Measurements from ENCODE around the gene IGSF9. TPM values are rescaled to one million over a fixed set of nuclear protein-coding genes. Genes with fewer than 3 reads are reported as not detected.

IGSF9 gene
- total and polyA plus RNA-seq, 4 donors, result 0.14 to 21.3 (median 16.1) TPM

DNA sequence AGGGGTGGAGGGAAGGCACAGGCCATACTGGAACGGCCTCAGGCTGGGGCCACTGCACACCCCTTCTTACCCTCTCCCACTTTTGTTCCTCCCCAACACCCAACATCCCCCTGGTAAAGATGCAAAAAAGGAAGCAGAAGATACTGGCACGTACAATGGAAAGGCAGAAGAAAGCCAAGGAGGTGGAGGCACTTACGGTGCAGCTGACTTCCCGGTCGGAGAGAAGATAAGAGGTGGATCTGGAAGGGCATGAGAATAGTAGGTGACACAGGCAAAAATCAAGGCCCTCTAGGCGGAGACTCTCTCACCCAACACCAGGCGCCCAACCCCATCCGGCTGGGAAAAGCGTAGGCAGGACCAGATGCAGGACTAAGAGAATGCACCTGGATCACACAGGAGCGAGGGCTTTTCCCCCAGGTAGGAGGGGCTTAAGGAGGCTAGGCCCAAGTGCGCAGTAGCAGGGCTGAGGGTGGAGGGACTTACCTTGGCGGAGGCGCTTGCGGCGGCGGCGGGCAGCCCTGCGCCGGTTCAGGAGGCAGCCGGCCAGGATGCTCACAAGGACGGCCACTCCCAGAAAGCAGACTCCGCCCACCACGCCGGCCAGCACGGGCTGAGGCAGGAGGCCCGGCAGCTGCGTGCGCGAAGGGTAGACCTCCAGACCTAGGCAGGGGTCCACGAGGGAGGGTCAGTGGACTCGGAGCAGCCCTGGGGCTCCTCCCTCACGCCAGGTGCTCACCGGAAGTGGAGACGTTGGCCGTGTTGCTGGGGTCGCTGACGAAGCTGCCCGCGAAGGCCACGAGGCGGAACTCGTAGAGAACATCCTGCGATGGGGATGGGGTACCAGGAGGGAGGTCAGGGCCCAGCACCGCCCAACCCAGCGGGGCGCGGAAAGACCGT lies 16.0 kb downstream of the IGSF9 start:
- H3K27me3 ChIP-seq (ENCODE audit: control insufficient read depth in 4 of 4, insufficient read depth in 4 of 4, low read length in 3 of 4), result no peaks in the 10 kb centered on the region
- WGBS, result 90% methylated on average over 48 of the region's 48 CpGs
- DNase-seq (ENCODE audit: low spot score), result no peak
- TF ChIP-seq, protein P1, sequence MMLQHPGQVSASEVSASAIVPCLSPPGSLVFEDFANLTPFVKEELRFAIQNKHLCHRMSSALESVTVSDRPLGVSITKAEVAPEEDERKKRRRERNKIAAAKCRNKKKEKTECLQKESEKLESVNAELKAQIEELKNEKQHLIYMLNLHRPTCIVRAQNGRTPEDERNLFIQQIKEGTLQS (IDR thresholded peaks at IDR 0.05), result no peak
- TF ChIP-seq JUND (IDR thresholded peaks at IDR 0.05) (no peak), NR2F2 (IDR thresholded peaks at IDR 0.05) (no peak), TAF1 (conservative IDR thresholded peaks at IDR 0.05) (no peak), EGR1 (IDR thresholded peaks at IDR 0.05; ENCODE audit: low read depth in 2 of 2) (no peak), FOXA1 (IDR thresholded peaks at IDR 0.05) (no peak), FOXA2 (IDR thresholded peaks at IDR 0.05) (no peak), RXRA (IDR thresholded peaks at IDR 0.05) (no peak), GABPA (IDR thresholded peaks at IDR 0.05 in 1 of 2, conservative IDR thresholded peaks at IDR 0.05 in 1 of 2) (no peak), RAD21 (IDR thresholded peaks at IDR 0.05) (no peak), HNF4G (IDR thresholded peaks at IDR 0.05) (no peak), YY1 (IDR thresholded peaks at IDR 0.05) (no peak), SP1 (IDR thresholded peaks at IDR 0.05) (no peak), HNF4A (conservative IDR thresholded peaks at IDR 0.05) (no peak)
- TF ChIP-seq, protein P2, sequence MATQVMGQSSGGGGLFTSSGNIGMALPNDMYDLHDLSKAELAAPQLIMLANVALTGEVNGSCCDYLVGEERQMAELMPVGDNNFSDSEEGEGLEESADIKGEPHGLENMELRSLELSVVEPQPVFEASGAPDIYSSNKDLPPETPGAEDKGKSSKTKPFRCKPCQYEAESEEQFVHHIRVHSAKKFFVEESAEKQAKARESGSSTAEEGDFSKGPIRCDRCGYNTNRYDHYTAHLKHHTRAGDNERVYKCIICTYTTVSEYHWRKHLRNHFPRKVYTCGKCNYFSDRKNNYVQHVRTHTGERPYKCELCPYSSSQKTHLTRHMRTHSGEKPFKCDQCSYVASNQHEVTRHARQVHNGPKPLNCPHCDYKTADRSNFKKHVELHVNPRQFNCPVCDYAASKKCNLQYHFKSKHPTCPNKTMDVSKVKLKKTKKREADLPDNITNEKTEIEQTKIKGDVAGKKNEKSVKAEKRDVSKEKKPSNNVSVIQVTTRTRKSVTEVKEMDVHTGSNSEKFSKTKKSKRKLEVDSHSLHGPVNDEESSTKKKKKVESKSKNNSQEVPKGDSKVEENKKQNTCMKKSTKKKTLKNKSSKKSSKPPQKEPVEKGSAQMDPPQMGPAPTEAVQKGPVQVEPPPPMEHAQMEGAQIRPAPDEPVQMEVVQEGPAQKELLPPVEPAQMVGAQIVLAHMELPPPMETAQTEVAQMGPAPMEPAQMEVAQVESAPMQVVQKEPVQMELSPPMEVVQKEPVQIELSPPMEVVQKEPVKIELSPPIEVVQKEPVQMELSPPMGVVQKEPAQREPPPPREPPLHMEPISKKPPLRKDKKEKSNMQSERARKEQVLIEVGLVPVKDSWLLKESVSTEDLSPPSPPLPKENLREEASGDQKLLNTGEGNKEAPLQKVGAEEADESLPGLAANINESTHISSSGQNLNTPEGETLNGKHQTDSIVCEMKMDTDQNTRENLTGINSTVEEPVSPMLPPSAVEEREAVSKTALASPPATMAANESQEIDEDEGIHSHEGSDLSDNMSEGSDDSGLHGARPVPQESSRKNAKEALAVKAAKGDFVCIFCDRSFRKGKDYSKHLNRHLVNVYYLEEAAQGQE (IDR thresholded peaks at IDR 0.05), result no peak
- TF ChIP-seq, protein P3, sequence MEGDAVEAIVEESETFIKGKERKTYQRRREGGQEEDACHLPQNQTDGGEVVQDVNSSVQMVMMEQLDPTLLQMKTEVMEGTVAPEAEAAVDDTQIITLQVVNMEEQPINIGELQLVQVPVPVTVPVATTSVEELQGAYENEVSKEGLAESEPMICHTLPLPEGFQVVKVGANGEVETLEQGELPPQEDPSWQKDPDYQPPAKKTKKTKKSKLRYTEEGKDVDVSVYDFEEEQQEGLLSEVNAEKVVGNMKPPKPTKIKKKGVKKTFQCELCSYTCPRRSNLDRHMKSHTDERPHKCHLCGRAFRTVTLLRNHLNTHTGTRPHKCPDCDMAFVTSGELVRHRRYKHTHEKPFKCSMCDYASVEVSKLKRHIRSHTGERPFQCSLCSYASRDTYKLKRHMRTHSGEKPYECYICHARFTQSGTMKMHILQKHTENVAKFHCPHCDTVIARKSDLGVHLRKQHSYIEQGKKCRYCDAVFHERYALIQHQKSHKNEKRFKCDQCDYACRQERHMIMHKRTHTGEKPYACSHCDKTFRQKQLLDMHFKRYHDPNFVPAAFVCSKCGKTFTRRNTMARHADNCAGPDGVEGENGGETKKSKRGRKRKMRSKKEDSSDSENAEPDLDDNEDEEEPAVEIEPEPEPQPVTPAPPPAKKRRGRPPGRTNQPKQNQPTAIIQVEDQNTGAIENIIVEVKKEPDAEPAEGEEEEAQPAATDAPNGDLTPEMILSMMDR (IDR thresholded peaks at IDR 0.05; ENCODE audit: low read depth, low read length, missing input control), result no peak
- TF ChIP-seq, protein P4, sequence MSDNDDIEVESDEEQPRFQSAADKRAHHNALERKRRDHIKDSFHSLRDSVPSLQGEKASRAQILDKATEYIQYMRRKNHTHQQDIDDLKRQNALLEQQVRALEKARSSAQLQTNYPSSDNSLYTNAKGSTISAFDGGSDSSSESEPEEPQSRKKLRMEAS (IDR thresholded peaks at IDR 0.05), result no peak
- TF ChIP-seq, protein P5, sequence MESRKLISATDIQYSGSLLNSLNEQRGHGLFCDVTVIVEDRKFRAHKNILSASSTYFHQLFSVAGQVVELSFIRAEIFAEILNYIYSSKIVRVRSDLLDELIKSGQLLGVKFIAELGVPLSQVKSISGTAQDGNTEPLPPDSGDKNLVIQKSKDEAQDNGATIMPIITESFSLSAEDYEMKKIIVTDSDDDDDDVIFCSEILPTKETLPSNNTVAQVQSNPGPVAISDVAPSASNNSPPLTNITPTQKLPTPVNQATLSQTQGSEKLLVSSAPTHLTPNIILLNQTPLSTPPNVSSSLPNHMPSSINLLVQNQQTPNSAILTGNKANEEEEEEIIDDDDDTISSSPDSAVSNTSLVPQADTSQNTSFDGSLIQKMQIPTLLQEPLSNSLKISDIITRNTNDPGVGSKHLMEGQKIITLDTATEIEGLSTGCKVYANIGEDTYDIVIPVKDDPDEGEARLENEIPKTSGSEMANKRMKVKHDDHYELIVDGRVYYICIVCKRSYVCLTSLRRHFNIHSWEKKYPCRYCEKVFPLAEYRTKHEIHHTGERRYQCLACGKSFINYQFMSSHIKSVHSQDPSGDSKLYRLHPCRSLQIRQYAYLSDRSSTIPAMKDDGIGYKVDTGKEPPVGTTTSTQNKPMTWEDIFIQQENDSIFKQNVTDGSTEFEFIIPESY (IDR thresholded peaks at IDR 0.05), result no peak
- no peak overlapping the region for H3K4me3 ChIP-seq (ENCODE audit: low read depth in 1 of 3, low read length in 3 of 3)
- H3K4me1 ChIP-seq (ENCODE audit: control insufficient read depth in 4 of 4, insufficient read depth in 4 of 4, low read length in 3 of 4), result peaks cover 0 to 6% (median 2%) of the 10 kb centered on the region in 4 donors
- H3K27ac ChIP-seq (ENCODE audit: low read depth in 1 of 2, low read length in 2 of 2), result no peak overlapping the region
- H3K36me3 ChIP-seq (ENCODE audit: control insufficient read depth in 4 of 4, insufficient read depth in 3 of 4, low read depth in 1 of 4, low read length in 3 of 4), result peaks cover 0 to 30% (median 16%) of the 10 kb centered on the region in 4 donors
- no peak overlapping the region for H3K9ac ChIP-seq (ENCODE audit: low read depth in 1 of 2, low read length in 2 of 2)
- H3K9me3 ChIP-seq (ENCODE audit: control insufficient read depth in 4 of 4, low read length in 3 of 4), result no peaks in the 10 kb centered on the region
